HG03378 (cell line): Measurements from ENCODE around the gene FYN.

Experiments used
- ATAC-seq: cut with Tn5 transposase; IDR thresholded peaks from one replicate; pipeline ENCODE4 v1.9.1; 2021; ENCODE audit warnings: mild to moderate bottlenecking, moderate library complexity; ENCODE audit not compliant: unreplicated experiment

Gene FYN

DNA sequence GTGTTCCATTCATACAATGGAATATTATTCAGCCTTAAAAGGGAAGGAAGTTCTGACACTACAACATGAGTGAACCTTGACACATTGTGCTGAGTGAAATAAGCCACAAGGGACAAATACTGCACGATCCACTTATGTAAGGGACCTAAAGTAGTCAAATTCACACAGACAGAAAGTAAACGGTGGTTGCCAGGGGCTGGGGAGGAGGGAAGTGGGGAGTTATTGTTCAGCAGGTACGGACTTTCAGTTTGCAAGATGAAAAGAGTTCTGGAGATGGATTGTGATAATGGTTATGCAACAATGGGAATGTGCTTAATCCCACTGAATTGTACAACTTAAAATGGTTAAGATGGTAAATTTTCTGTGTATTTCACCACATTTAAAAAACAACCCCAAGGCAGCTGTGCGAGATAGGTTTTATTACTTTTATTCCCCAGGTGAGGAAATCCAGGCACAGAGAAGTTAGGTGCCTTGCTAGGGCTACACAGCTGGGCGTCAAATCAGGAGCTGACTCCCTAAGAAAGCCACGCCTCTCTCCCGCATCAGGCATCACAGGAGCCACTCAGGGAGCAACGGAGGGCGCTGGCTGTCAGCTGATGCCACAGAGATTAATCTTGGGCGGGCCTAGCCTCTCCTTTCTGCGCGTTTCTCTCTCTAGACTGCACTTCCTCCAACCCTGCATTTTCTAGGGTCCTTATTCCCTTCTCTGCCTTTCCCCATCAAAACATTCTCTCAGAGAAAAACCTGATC is 258.2 kb downstream of the FYN start:
- ATAC-seq = no peak

DNA sequence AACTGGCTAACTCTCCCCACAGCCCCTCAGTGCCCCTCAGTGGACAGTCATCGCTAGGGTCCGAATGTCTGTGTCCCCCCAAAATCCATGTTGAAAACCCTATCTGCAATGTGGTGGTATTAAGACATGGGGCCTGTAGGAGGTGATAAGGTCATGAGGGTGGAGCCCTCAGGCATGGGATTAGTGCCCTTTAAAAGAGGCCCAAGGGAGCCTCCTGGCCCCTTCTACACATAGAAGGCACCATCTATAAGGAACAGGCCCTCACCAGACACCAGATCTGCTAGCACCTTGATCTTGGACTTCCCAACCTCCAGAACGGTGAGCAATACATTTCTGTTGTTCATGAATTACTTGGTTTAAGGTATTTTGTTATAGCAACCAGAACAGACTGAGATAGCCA is 260.9 kb downstream of the FYN start:
- no peak for ATAC-seq

- no peak for ATAC-seq
Observed at GRCh38 chr6:111610548-111611172, 262.6 kb downstream of the FYN start.
